GM21737 (cell line): Measurements from ENCODE around the gene AMOT.
"Not testable (repeated sequence)": the region's sequence is repeated elsewhere in the genome, so short reads cannot be mapped to it uniquely, and the experiment has no call there.

Experiments
- ATAC-seq: cut with Tn5 transposase; IDR thresholded peaks from one replicate; pipeline ENCODE4 v1.9.1; 2021; ENCODE audit warnings: mild to moderate bottlenecking, moderate library complexity; ENCODE audit not compliant: unreplicated experiment

The AMOT gene

GRCh38 chrX:112840382-112841113, at the start of gene AMOT:
TSS of gene AMOT (minus strand) at chrX:112840831. CDS start at chrX:112823126, 17,705 bp downstream.
- ATAC-seq, result peak; percentile 68

GRCh38 chrX:112889400-112889799, 48.8 kb upstream of the AMOT start:
- no peak for ATAC-seq

GRCh38 chrX:112888916-112889315, 48.3 kb upstream of the AMOT start:
- ATAC-seq, result no peak

- ATAC-seq, result no peak
Measured at GRCh38 chrX:112877771-112878173, 37.1 kb upstream of the AMOT start.

GRCh38 chrX:112874614-112875013, 34.0 kb upstream of the AMOT start:
- no peak for ATAC-seq

GRCh38 chrX:112874175-112874574, 33.5 kb upstream of the AMOT start:
- ATAC-seq, result no peak

- ATAC-seq, result no peak
Measured at GRCh38 chrX:112868586-112868985, 28.0 kb upstream of the AMOT start.

- no peak for ATAC-seq
Measured at GRCh38 chrX:112867570-112867969, 26.9 kb upstream of the AMOT start.

GRCh38 chrX:112866175-112866574, 25.5 kb upstream of the AMOT start:
- ATAC-seq, result no peak

GRCh38 chrX:112865464-112866025, 24.9 kb upstream of the AMOT start:
- no peak for ATAC-seq

GRCh38 chrX:112863850-112864249, 23.2 kb upstream of the AMOT start:
- no peak for ATAC-seq

- ATAC-seq, result peak; percentile 95
Measured at GRCh38 chrX:112857478-112857878, 16.8 kb upstream of the AMOT start.

GRCh38 chrX:112854901-112855300, 14.3 kb upstream of the AMOT start:
- not testable (repeated sequence) for ATAC-seq

- no peak for ATAC-seq
Measured at GRCh38 chrX:112852851-112853250, 12.2 kb upstream of the AMOT start.

GRCh38 chrX:112851806-112852205, 11.2 kb upstream of the AMOT start:
- peak; percentile 58 for ATAC-seq

GRCh38 chrX:112851161-112851779, 10.6 kb upstream of the AMOT start:
- ATAC-seq, result peak; percentile 93

- no peak for ATAC-seq
Measured at GRCh38 chrX:112849016-112849415, 8.4 kb upstream of the AMOT start.

GRCh38 chrX:112846782-112847181, 6.2 kb upstream of the AMOT start:
- no peak for ATAC-seq

GRCh38 chrX:112846187-112846586, 5.6 kb upstream of the AMOT start:
- no peak for ATAC-seq

GRCh38 chrX:112844250-112844649, 3.6 kb upstream of the AMOT start:
- no peak for ATAC-seq

GRCh38 chrX:112841820-112842157, 1.2 kb upstream of the AMOT start:
- ATAC-seq, result no peak

- peak; percentile 99 for ATAC-seq
Measured at GRCh38 chrX:112841114-112841819, 636 bp upstream of the AMOT start.
